Thyroid gland (tissue), 4 donors: Measurements from ENCODE around the gene SFRP4. TPM values are rescaled to one million over a fixed set of nuclear protein-coding genes. Genes with fewer than 3 reads are reported as not detected.

Experiments used
- DNase-seq, 2 donors: peaks; one replicate each; pipeline ENCODE4 v3.0.0-alpha.2; 2019
- H3K27ac ChIP-seq, 3 donors: fragments of 200-600 bp; sonication (generic); 1 replicate in 2 of 3; 2 replicates in 1 of 3; pipeline ENCODE4 v1.5.1; 2016 to 2019; ENCODE audit warnings: mild to moderate bottlenecking in 1 of 3, moderate library complexity in 1 of 3
- H3K27me3 ChIP-seq: fragments of 200-600 bp; sonication (generic); one replicate; pipeline ENCODE4 v1.5.1; 2019
- H3K36me3 ChIP-seq, 2 donors: fragments of 200-600 bp; sonication (generic); one replicate each; pipeline ENCODE4 v1.5.1; 2016 to 2019
- H3K4me1 ChIP-seq, 2 donors: fragments of 200-600 bp; sonication (generic); one replicate each; pipeline ENCODE4 v1.5.1; 2017 to 2019
- H3K4me3 ChIP-seq, 3 donors: fragments of 200-600 bp; sonication (generic); replicated peaks in 1 of 3; 1 replicate in 2 of 3; 2 replicates in 1 of 3; pipeline ENCODE4 v1.5.1; 2016; ENCODE audit warnings: mild to moderate bottlenecking in 1 of 3
- H3K9me3 ChIP-seq: fragments of 200-600 bp; sonication (generic); one replicate; pipeline ENCODE4 v1.5.1; 2017
- POLR2A ChIP-seq, 2 donors: fragments of 450-650 bp; IDR thresholded peaks; one replicate each; pipeline ENCODE4 v1.6.1; 2017; ENCODE audit warnings: antibody characterized with exemption in 2 of 2, mild to moderate bottlenecking in 2 of 2, moderate library complexity in 1 of 2
- WGBS, 2 donors: methylation state at CpG; one replicate each; pipeline ENCODE4 v1.1.5; 2017; 5-methylcytosine and 5-hydroxymethylcytosine counted together
- intact Hi-C: fragments of 100-400 bp; cut with DNase I; formaldehyde crosslinking; loops from one replicate; pipeline ENCODE4 v1.15.1; 2023
- total RNA-seq, 4 donors: library from RNA; depleted of rRNA; stranded (reverse); fragments of >200 nt; gene quantifications; one replicate each; pipeline ENCODE4 v1.2.3, GENCODE V29; 2016
- TF ChIP-seq, protein P1 (sequence below), 6 experiments: fragments of 200-600 bp in 3 of 6; fragments of 450-650 bp in 3 of 6; sonication (generic) in 3 of 6; IDR thresholded peaks; one replicate each; pipeline ENCODE4 v1.5.1; 2016 to 2019; ENCODE audit warnings: antibody characterized with exemption in 6 of 6, mild to moderate bottlenecking in 2 of 6, inconsistent platforms in 1 of 6, moderate library complexity in 1 of 6

The SFRP4 gene
- total RNA-seq, 4 donors from 2014 or later, result 1.8 to 21.8 (median 9.7) TPM

DNA sequence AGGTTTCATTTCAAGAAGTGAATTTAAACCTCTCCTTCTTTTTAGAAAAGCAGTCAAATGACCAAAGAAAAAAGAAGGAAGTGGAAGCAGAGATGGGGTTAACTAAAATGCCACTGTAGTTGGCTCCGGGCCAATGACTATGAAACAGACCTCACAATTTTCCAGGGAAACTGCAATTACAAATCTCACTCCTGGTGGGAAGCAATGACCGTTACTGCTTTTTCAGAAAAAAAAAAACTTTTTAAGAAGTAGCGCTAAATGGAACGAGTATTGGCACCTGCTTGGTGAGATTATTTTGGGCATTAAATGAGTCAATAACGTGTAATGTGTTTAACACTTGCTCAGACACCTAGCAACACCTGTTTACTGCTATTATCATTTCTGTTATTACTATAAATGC lies 1.2 kb downstream of the SFRP4 start:
- Histone ChIP-seq H3K4me1 (peaks cover 12 to 24% of the 10 kb centered on the region in 2 donors), H3K9me3 (no peaks in the 10 kb centered on the region), H3K36me3 (no peaks in the 10 kb centered on the region), H3K4me3 (no peak overlapping the region), H3K27me3 (no peaks in the 10 kb centered on the region), H3K27ac (no peak overlapping the region)
- TF ChIP-seq, protein P1, sequence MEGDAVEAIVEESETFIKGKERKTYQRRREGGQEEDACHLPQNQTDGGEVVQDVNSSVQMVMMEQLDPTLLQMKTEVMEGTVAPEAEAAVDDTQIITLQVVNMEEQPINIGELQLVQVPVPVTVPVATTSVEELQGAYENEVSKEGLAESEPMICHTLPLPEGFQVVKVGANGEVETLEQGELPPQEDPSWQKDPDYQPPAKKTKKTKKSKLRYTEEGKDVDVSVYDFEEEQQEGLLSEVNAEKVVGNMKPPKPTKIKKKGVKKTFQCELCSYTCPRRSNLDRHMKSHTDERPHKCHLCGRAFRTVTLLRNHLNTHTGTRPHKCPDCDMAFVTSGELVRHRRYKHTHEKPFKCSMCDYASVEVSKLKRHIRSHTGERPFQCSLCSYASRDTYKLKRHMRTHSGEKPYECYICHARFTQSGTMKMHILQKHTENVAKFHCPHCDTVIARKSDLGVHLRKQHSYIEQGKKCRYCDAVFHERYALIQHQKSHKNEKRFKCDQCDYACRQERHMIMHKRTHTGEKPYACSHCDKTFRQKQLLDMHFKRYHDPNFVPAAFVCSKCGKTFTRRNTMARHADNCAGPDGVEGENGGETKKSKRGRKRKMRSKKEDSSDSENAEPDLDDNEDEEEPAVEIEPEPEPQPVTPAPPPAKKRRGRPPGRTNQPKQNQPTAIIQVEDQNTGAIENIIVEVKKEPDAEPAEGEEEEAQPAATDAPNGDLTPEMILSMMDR (IDR thresholded peaks at IDR 0.05), result no peak
- no peak for TF ChIP-seq POLR2A (IDR thresholded peaks at IDR 0.05)
- peak; percentile 9 to 12 for DNase-seq
- WGBS, 2 donors, result 16 to 21% methylated on average over 5 of the region's 5 CpGs
- intact Hi-C loops, result loop anchor here (10.0 kb wide), 1 partner anchor 189 kb away; no protein-coding TSS in a partner anchor

DNA sequence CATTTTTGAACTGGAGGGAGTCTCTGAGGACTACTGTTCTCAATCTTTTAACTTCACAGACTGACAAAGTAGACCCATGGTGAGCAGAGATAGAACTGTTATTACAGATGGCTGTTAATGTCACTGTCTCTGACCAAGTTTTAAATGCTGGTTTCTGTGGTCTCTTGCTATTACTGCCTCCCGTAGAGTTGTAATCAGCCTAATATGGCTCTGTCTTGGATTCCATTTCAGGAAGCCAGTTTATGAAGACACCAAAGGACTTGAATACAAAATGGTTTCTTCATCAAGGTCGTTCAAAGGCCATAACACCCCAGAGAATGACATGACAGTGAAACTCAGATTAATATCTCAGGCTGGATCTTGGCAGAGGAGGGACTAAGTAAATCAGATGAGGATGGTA lies 3.9 kb downstream of the SFRP4 start:
- Histone ChIP-seq H3K27ac (no peak overlapping the region), H3K4me3 (no peak overlapping the region), H3K4me1 (peaks cover 7 to 19% of the 10 kb centered on the region in 2 donors), H3K9me3 (no peaks in the 10 kb centered on the region), H3K27me3 (no peaks in the 10 kb centered on the region), H3K36me3 (no peaks in the 10 kb centered on the region)
- no peak for TF ChIP-seq POLR2A (IDR thresholded peaks at IDR 0.05)
- TF ChIP-seq, protein P1 (IDR thresholded peaks at IDR 0.05), result no peak
- no peak for DNase-seq
- intact Hi-C loops, result loop anchor here (10.0 kb wide), 1 partner anchor 192 kb away; no protein-coding TSS in a partner anchor
- WGBS, 2 donors, result 63 to 70% methylated on average over 2 of the region's 2 CpGs

DNA sequence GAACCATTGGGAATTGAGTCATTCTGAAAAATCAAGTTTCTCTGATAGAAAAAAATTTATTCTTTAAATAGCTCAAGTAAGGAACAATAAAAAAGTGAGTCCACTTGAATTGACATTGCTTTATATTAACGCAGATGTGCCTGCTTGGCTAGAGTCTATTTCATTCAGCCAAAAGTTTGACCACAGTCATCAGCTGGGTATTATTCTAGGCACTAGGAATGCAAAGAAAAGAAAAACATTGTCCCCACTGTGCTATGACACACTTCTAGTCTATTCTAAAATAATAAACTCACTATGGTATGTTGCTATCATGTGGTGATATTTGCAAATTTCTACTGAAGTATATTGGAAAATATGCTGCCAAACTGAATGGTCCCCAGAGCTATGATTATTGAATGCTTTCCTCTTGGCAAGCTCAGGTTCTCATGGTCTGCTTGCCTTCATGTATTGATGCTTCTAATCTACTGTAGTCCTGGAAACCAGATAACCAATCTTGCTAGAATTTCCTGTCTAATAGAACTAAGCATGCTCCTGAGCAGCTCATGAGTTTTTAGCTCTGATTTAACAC lies 8.3 kb downstream of the SFRP4 start:
- no peaks in the 10 kb centered on the region for H3K9me3 ChIP-seq
- H3K4me1 ChIP-seq, result no peaks in the 10 kb centered on the region
- TF ChIP-seq, protein P1 (IDR thresholded peaks at IDR 0.05), result no peak
- no peak for TF ChIP-seq POLR2A (IDR thresholded peaks at IDR 0.05)
- H3K36me3 ChIP-seq, result no peaks in the 10 kb centered on the region
- no peaks in the 10 kb centered on the region for H3K27me3 ChIP-seq
- intact Hi-C loops, result no loop called here
- no peak overlapping the region for H3K4me3 ChIP-seq
- H3K27ac ChIP-seq, result no peak overlapping the region
- no peak for DNase-seq
- 86 to 90% methylated on average over 1 of the region's 1 CpG for WGBS, 2 donors

- Histone ChIP-seq H3K4me1 (peaks cover 8 to 11% of the 10 kb centered on the region in 2 donors), H3K27ac (peak overlapping the region in 2 of 3 donors; percentile 26 to 52), H3K9me3 (no peaks in the 10 kb centered on the region), H3K36me3 (no peaks in the 10 kb centered on the region), H3K4me3 (no peak overlapping the region), H3K27me3 (no peaks in the 10 kb centered on the region)
- TF ChIP-seq, protein P1 (IDR thresholded peaks at IDR 0.05), result no peak
- no peak for TF ChIP-seq POLR2A (IDR thresholded peaks at IDR 0.05)
- 88 to 97% methylated on average over 2 of the region's 2 CpGs for WGBS, 2 donors
- peak in 1 of 2 donors; percentile 15 for DNase-seq
- intact Hi-C loops, result loop anchor here (5.0 kb wide), 1 partner anchor 315 kb away; no protein-coding TSS in a partner anchor
Measured at GRCh38 chr7:37901890-37902524, 14.6 kb downstream of the SFRP4 start.

DNA sequence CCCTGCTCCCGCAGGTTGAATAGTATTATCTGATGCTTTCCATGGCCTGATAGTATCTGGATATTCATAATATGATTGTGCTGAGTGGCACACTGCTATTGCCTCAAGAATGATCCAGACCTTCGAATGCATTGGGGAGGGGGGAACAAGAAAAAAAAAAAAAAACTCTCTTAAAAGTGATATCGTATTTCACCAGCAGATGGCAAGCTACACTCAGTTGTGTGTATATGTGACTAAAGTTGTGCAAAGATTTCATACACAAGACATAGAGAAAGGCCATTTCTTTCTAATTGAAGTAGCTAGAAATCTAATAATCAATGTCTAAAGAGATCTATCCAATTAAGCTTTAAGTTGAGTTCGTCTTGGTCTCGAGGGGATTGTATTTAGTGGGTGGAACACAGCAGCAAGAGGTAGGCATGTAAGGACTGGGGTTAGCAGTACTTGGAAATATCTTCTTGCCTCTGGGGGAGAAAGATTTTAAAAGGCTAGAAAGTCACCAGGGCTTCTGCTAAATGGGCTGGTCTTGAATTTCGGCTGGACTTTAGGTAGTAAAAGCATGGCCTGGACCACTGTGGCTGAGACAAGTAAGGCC lies 15.3 kb downstream of the SFRP4 start:
- no peak for DNase-seq
- Histone ChIP-seq H3K27me3 (no peaks in the 10 kb centered on the region), H3K4me3 (no peak overlapping the region), H3K36me3 (no peaks in the 10 kb centered on the region), H3K4me1 (peaks cover 8 to 11% of the 10 kb centered on the region in 2 donors), H3K9me3 (no peaks in the 10 kb centered on the region), H3K27ac (peak overlapping the region in 2 of 3 donors; percentile 26 to 52)
- TF ChIP-seq, protein P1 (IDR thresholded peaks at IDR 0.05), result peak; percentile 17 to 91 (median 58)
- no peak for TF ChIP-seq POLR2A (IDR thresholded peaks at IDR 0.05)
- WGBS, 2 donors, result 17 to 21% methylated on average over 6 of the region's 6 CpGs
- intact Hi-C loops, result loop anchor here (5.0 kb wide), 1 partner anchor 316 kb away; no protein-coding TSS in a partner anchor
